GM18517 (cell line): ENCODE measurements around the gene SBF2.

Source experiments
- ATAC-seq: cut with Tn5 transposase; IDR thresholded peaks from one replicate; pipeline ENCODE4 v1.9.1; 2021; ENCODE audit warnings: mild to moderate bottlenecking, moderate library complexity; ENCODE audit not compliant: unreplicated experiment

The SBF2 gene

DNA sequence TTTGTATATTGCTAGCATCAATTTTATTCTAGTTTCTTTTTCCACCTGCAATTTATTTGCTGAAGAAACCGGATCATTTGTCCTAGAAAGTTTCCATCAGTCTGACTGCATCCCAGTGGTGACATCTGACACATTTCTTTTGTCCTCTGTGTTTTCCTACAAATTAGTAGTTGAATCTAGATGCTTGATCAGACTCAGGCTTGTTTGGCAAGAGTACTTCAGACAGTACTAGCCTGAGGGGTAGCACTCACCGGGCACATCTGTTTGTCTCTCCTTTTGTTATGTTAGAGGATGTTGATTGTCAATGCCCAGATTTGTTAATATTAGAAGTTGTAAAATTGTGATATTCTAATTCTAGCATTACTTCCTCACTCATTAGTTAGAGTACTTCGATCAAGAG is 425.4 kb downstream of the SBF2 start:
- no peak for ATAC-seq

- ATAC-seq, result no peak
Observed at GRCh38 chr11:9862981-9863380, 431.0 kb downstream of the SBF2 start.

DNA sequence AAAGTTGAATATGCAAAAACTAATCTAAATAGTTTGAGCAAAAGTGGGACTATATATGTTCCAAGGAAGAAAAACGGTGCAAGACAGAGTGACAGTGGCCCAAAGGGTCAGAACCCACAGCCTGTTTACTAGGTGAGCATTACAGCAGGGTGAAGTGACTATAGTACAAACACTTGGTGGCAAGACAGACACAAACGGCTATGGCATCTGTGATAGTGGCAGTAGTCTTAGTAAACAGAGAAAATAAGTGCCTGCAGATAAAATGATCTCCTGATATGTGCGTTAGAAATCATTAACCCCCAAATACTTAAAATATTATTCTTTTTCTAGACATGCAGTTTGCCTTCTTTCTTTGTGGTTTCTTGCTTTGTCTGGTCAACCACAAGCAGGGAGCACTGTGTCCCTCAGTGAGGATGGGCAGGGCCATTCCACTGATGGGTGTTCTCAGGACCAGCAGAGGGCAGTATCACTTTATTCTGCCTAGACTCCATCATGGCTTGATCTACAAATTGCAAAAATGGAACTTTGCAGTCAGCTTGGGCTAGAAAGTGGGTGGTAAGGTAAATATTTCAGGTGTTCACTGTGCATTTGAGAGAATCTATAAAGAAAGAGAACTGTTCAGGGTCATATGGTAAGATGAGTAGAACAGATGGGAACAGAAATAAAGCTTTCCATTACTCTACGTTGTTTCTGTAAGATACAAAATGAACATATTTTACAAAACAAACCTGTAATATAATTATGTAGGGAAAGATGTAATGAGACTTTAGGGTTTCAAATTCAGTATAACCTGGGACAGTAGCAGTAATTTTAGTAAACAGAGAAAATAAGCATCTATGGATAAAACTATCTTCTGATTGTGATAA is 431.9 kb downstream of the SBF2 start:
- peak; percentile 88 for ATAC-seq

GRCh38 chr11:9859554-9860305 is 434.3 kb downstream of the SBF2 start:
- ATAC-seq, result no peak

DNA sequence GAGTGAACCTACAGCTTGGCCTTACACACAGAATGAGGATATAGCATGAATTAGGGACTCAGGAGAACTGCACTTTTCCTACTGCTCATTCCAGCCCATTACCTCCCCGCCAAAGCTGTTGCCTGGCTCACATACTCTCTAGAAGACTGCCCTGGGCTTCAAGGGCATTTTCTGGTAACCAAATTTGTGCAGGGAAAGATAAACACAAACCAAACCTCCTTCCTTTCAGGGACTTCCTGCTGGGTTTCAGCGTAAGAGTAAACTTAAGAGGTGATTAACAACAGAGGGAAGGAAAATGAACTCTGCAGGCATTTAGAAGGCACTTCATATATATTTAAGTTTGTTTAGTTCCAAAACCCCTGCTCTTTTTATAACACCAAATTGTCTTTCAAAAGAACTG is 435.2 kb downstream of the SBF2 start:
- ATAC-seq, result no peak

- ATAC-seq, result no peak
Observed at GRCh38 chr11:9858218-9858617, 435.8 kb downstream of the SBF2 start.

GRCh38 chr11:9855579-9856287 is 438.3 kb downstream of the SBF2 start:
- ATAC-seq, result no peak

GRCh38 chr11:9853929-9854552 is 440.0 kb downstream of the SBF2 start:
- ATAC-seq, result no peak

DNA sequence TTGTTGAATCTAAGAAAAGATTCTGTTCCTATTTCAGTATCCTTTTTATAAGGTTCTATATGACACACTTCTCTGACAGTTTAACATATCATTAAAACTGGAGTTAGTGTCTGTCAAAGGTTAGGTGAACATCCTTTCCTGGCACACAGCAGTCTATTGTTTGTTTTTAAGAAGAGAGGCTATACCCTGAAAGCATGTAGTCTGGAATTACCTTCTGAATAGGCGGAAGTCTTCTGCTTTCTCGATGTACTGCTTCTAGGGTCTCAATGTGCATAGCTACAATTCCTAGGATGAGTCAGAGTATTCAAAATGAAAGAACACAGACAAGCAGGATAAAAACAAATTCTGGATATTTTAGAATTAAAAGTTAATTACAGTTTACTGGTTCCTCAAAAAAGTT is 441.6 kb downstream of the SBF2 start:
- no peak for ATAC-seq

DNA sequence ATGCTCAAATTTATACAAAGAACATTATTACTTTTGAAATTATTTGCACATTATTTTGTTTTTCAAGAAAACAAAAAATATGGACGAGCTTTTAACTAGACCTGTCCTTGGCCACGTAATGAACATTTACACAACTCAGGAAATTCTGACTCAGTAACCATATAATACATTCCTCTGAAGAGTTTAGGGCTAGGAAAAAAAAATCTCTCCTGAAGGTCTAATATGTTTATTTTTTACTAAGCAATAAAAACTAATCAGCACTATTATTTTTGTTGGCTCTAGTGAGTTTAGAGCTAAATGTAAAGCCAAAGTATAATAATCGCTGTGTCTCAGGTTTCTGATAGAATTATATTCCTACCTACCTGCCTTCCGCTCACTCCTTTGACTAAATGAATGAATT is 442.7 kb downstream of the SBF2 start:
- ATAC-seq, result no peak

- ATAC-seq, result no peak
Observed at GRCh38 chr11:9850224-9850895, 443.7 kb downstream of the SBF2 start.

DNA sequence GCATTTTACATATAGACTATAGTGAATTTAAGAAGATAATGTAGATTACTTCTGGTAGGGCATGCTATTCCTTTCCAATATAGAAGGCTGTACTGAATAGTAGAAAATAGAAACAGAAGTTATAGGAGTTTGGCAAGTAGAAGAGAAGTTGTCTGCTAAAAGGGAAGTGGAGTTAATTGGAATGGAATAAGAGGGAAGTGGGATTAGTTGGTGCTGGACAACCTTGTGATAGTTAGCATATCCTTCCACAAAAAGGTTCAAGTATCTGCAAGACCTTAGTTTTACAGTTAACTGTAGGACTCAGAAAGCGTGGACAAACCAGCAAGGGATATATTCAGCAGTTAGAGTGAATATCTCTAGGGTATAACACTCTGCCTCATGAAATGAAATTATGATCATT is 444.6 kb downstream of the SBF2 start:
- no peak for ATAC-seq

- no peak for ATAC-seq
Observed at GRCh38 chr11:9847636-9848035, 446.4 kb downstream of the SBF2 start.

- ATAC-seq, result no peak
Observed at GRCh38 chr11:9842923-9843322, 451.1 kb downstream of the SBF2 start.

DNA sequence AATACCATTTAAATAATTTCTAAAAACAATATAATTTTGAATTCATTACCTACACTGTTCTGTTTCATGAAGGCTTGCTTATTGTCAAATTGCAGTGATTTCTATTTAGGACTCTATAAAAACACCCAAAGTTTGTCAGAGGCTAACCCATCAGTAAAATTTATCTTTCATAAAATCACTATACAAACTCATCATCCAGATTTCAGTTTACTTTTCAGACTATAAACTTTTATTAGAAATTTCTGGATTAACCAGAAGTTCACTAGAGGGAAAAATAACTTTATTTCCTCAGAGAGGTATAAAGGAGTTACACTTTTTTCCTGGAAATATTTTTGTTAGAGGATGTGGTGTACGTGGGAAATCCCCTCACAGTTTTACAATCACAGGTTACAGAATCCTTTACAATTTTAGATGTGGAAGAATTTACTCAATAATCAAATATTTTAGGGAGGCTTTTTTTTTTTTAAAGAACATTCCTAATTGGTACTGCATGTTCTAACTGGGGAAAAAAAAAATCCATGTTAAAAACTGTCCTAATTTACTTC is 453.5 kb downstream of the SBF2 start:
- no peak for ATAC-seq

- no peak for ATAC-seq
Observed at GRCh38 chr11:9839550-9839949, 454.5 kb downstream of the SBF2 start.

DNA sequence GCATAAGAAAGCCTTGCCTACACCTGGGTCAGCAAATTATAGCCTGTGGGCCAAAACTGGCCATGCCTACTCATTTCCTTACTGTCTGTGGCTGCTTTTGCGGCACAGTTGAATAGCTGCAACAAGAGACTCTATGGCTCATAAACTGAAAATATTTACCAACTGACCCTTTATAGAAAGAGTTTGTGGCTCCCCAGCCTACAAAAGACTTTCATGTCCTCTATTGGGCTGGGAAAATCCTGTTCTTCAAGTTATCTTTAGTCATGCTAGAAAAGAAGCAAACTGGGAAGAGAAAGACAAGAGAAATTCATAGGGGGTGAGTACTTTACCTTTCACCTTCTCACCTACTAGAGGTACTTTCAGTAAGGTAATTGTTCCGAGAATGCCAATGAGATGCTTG is 455.1 kb downstream of the SBF2 start:
- peak; percentile 71 for ATAC-seq

DNA sequence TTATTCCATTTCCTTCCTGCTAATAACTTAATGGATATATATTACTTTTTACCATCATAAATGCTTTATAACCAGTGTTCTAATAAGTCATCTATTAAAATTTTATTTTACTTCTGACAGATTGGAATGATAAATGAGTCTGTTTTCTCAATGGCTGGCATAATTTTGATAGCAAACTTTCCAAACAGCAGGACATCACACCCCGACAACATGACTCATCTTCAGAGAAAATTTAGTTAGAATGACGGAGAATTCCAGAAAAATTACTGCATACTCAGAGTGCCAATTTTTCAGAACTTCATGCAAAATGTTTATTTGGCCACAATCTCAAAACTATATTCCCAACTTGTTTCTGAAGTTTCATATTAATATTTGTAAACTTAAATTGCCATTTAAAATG is 455.8 kb downstream of the SBF2 start:
- no peak for ATAC-seq

GRCh38 chr11:9834291-9834690 is 459.7 kb downstream of the SBF2 start:
- no peak for ATAC-seq

- ATAC-seq, result no peak
Observed at GRCh38 chr11:9831122-9831521, 462.9 kb downstream of the SBF2 start.
